H1 (cell line): ENCODE measurements around the gene ARRB1. TPM values are rescaled to one million over a fixed set of nuclear protein-coding genes. Genes with fewer than 3 reads are reported as not detected.

ENCODE experiments used
- CTCF ChIA-PET: fragments of 300-600 bp; sonication (Branson Sonifier 250); formaldehyde crosslinking; loops from one replicate; lab custom pipeline; 2021; ENCODE audit not compliant: partially characterized antibody; lab: Charles Lee
- POLR2A ChIA-PET: fragments of 300-600 bp; sonication (Branson Sonifier 250); formaldehyde crosslinking; loops from one replicate; lab custom pipeline; 2021; ENCODE audit warnings: inconsistent platforms; ENCODE audit not compliant: partially characterized antibody; lab: Charles Lee
- DNase-seq, 2 experiments: peaks; one replicate each; pipeline versions ENCODE4 v3.0.0 to v3.0.0-alpha.2; 2010 to 2022; ENCODE audit warnings: low spot score in 2 of 2, low read depth in 1 of 2, mixed read lengths in 1 of 2
- FAIRE-seq: peaks from 2 replicates; lab custom pipeline; 2011; peaks lifted over from hg19 to GRCh38; lab: Jason Lieb, UNC
- H2AFZ ChIP-seq: 2 replicates; pipeline ENCODE4 v1.8.1; 2012; ENCODE audit warnings: low read length, inconsistent platforms
- H2AK5ac ChIP-seq: 2 replicates; pipeline ENCODE4 v1.6.1; 2013; ENCODE audit warnings: low read depth, low read length
- H2BK120ac ChIP-seq: replicated peaks from 2 replicates; pipeline ENCODE3; 2013; ENCODE audit warnings: low read depth, low read length, inconsistent platforms
- H2BK12ac ChIP-seq: 2 replicates; pipeline ENCODE4 v1.6.1; 2013; ENCODE audit warnings: low read depth, low read length
- H2BK15ac ChIP-seq: 2 replicates; pipeline ENCODE4 v1.6.1; 2013; ENCODE audit warnings: low read length
- H2BK20ac ChIP-seq: 2 replicates; pipeline ENCODE4 v1.6.1; 2013; ENCODE audit warnings: low read length
- H2BK5ac ChIP-seq: 2 replicates; pipeline ENCODE4 v1.6.1; 2013; ENCODE audit warnings: low read depth, low read length
- H3K14ac ChIP-seq: 2 replicates; pipeline ENCODE4 v1.6.1; 2013; ENCODE audit warnings: inconsistent platforms; ENCODE audit not compliant: insufficient read length
- H3K18ac ChIP-seq: 2 replicates; pipeline ENCODE4 v1.6.1; 2013; ENCODE audit warnings: low read length; ENCODE audit errors: extremely low read depth
- H3K23ac ChIP-seq: 2 replicates; pipeline ENCODE4 v1.6.1; 2013; ENCODE audit warnings: inconsistent platforms; ENCODE audit not compliant: insufficient read length
- H3K23me2 ChIP-seq: 2 replicates; pipeline ENCODE4 v1.6.1; 2013; ENCODE audit warnings: low read depth, low read length
- H3K27ac ChIP-seq: 2 replicates; pipeline ENCODE4 v1.6.1; 2011; ENCODE audit warnings: low read depth, low read length, inconsistent platforms
- H3K27me3 ChIP-seq, 4 experiments: replicated peaks in 1 of 4; 1 replicate in 1 of 4; 2 replicates in 3 of 4; pipeline versions ENCODE4 v1.6.1 to v1.8.1; 2011 to 2013; ENCODE audit warnings: low read length in 3 of 4, mild to moderate bottlenecking in 3 of 4, inconsistent platforms in 2 of 4, mixed read lengths in 2 of 4, moderate library complexity in 1 of 4; ENCODE audit not compliant: control insufficient read depth in 3 of 4, insufficient read depth in 3 of 4; ENCODE audit errors: extremely low read depth in 1 of 4
- H3K36me3 ChIP-seq, 4 experiments: 2 replicates each; pipeline versions ENCODE4 v1.6.1 to v1.8.1; 2011 to 2013; ENCODE audit warnings: mild to moderate bottlenecking in 4 of 4, low read length in 3 of 4, moderate library complexity in 2 of 4, control low read depth in 1 of 4, inconsistent platforms in 1 of 4; ENCODE audit not compliant: insufficient read depth in 4 of 4, control insufficient read depth in 2 of 4
- H3K4ac ChIP-seq: replicated peaks from 2 replicates; pipeline ENCODE3; 2013; ENCODE audit warnings: low read length, low read depth, mixed read lengths, inconsistent platforms; ENCODE audit not compliant: insufficient read length
- H3K4me1 ChIP-seq, 4 experiments: replicated peaks in 1 of 4; 1 replicate in 1 of 4; 2 replicates in 3 of 4; pipeline versions ENCODE4 v1.6.1 to v1.8.1; 2011 to 2013; ENCODE audit warnings: low read length in 3 of 4, inconsistent platforms in 2 of 4, mixed read lengths in 1 of 4; ENCODE audit not compliant: insufficient read depth in 4 of 4, control insufficient read depth in 3 of 4
- H3K4me2 ChIP-seq, 2 experiments: 2 replicates each; pipeline versions ENCODE4 v1.6.1 to v1.8.1; 2011 to 2013; ENCODE audit warnings: low read depth in 2 of 2, low read length in 2 of 2, control low read depth in 1 of 2, inconsistent platforms in 1 of 2, mild to moderate bottlenecking in 1 of 2; ENCODE audit not compliant: insufficient read depth in 1 of 2
- H3K4me3 ChIP-seq, 4 experiments: fragments of 200-600, 300-600 bp in 1 of 4; sonication (generic), shearing (Covaris generic), sonication (Bioruptor Twin) in 1 of 4; 2 replicates each; pipeline versions ENCODE4 v1.5.1 to v1.8.1; 2011 to 2016; ENCODE audit warnings: low read length in 4 of 4, low read depth in 3 of 4, control low read depth in 2 of 4, inconsistent platforms in 2 of 4, mild to moderate bottlenecking in 2 of 4, mixed read lengths in 1 of 4, moderate library complexity in 1 of 4; ENCODE audit not compliant: insufficient read depth in 2 of 4; ENCODE audit errors: extremely low read depth in 1 of 4
- H3K56ac ChIP-seq: replicated peaks from 2 replicates; pipeline ENCODE3; 2013; ENCODE audit warnings: low read depth, mild to moderate bottlenecking, mixed read lengths, low read length, inconsistent platforms; ENCODE audit not compliant: insufficient read length
- H3K79me1 ChIP-seq: 2 replicates; pipeline ENCODE4 v1.6.1; 2013; ENCODE audit warnings: low read depth, low read length, control low read depth
- H3K79me2 ChIP-seq, 2 experiments: 2 replicates each; pipeline versions ENCODE4 v1.6.1 to v1.8.1; 2012 to 2013; ENCODE audit warnings: low read length in 2 of 2, mild to moderate bottlenecking in 2 of 2, inconsistent platforms in 1 of 2; ENCODE audit not compliant: insufficient read depth in 2 of 2, control insufficient read depth in 1 of 2
- H3K9ac ChIP-seq, 4 experiments: replicated peaks in 1 of 4; 1 replicate in 1 of 4; 2 replicates in 3 of 4; pipeline versions ENCODE4 v1.6.1 to v1.8.1; 2011 to 2013; ENCODE audit warnings: low read depth in 3 of 4, low read length in 3 of 4, control low read depth in 2 of 4, mild to moderate bottlenecking in 2 of 4, moderate library complexity in 2 of 4, inconsistent platforms in 1 of 4; ENCODE audit errors: extremely low read depth in 1 of 4
- H3K9me3 ChIP-seq, 2 experiments: 2 replicates each; pipeline versions ENCODE4 v1.6.1 to v1.8.1; 2012 to 2013; ENCODE audit warnings: mild to moderate bottlenecking in 2 of 2, moderate library complexity in 2 of 2, control low read depth in 1 of 2, inconsistent platforms in 1 of 2, low read depth in 1 of 2, low read length in 1 of 2, mixed read lengths in 1 of 2; ENCODE audit not compliant: insufficient read depth in 2 of 2
- H4K20me1 ChIP-seq, 2 experiments: replicated peaks in 1 of 2; 2 replicates each; pipeline versions ENCODE3 to v1.8.1; 2011 to 2013; ENCODE audit warnings: inconsistent platforms in 2 of 2, low read length in 2 of 2, mild to moderate bottlenecking in 1 of 2; ENCODE audit not compliant: insufficient read depth in 2 of 2, control insufficient read depth in 1 of 2
- H4K5ac ChIP-seq: 2 replicates; pipeline ENCODE4 v1.6.1; 2013; ENCODE audit warnings: low read length, low read depth, mixed read lengths, inconsistent platforms; ENCODE audit not compliant: insufficient read length
- H4K8ac ChIP-seq: 2 replicates; pipeline ENCODE4 v1.8.0; 2013; ENCODE audit warnings: mild to moderate bottlenecking, moderate library complexity, low read length, inconsistent platforms; ENCODE audit not compliant: insufficient read depth; ENCODE audit errors: extremely low read depth
- H4K91ac ChIP-seq: replicated peaks from 2 replicates; pipeline ENCODE3; 2013; ENCODE audit warnings: low read length, mixed read lengths, inconsistent platforms; ENCODE audit not compliant: insufficient read length
- CEBPB ChIP-seq: IDR thresholded peaks from 2 replicates; pipeline ENCODE4 v1.6.1; 2012; ENCODE audit warnings: low read depth, low read length
- CREB1 ChIP-seq: IDR thresholded peaks from 2 replicates; pipeline ENCODE4 v1.6.1; 2012; ENCODE audit warnings: inconsistent platforms
- EZH2 ChIP-seq: fragments of 200-600 bp; sonication (generic); IDR thresholded peaks from 2 replicates; pipeline ENCODE4 v1.7.1; 2012; ENCODE audit warnings: low read depth, mild to moderate bottlenecking, moderate library complexity, low read length, inconsistent platforms; ENCODE audit not compliant: severe bottlenecking
- HDAC2 ChIP-seq, 2 experiments: fragments of 300-600 bp in 1 of 2; sonication (generic) in 1 of 2; IDR thresholded peaks; 2 replicates each; pipeline ENCODE4 v1.6.1; 2011 to 2012; ENCODE audit warnings: low read depth in 2 of 2, low read length in 2 of 2, mild to moderate bottlenecking in 2 of 2, moderate library complexity in 2 of 2, borderline replicate concordance in 1 of 2, inconsistent platforms in 1 of 2
- JUN ChIP-seq: IDR thresholded peaks from 2 replicates; pipeline ENCODE4 v1.6.1; 2011; ENCODE audit warnings: low read depth, mild to moderate bottlenecking, improper control_type of control experiment, low read length
- POLR2AphosphoS5 ChIP-seq: IDR thresholded peaks from 2 replicates; pipeline ENCODE4 v1.6.1; 2011; ENCODE audit warnings: low read depth, low read length
- RNF2 ChIP-seq: fragments of 200-900, 300-1000 bp; sonication (generic); IDR thresholded peaks from 2 replicates; pipeline ENCODE4 v1.7.1; 2016; ENCODE audit warnings: borderline replicate concordance, low read depth, mild to moderate bottlenecking, antibody characterized with exemption, low read length; ENCODE audit not compliant: poor library complexity, severe bottlenecking; ENCODE audit errors: missing control alignments
- SIN3A ChIP-seq, 2 experiments: IDR thresholded peaks in 1 of 2; conservative IDR thresholded peaks in 1 of 2; 2 replicates each; pipeline ENCODE4 v1.6.1; 2011 to 2012; ENCODE audit warnings: low read length in 2 of 2, improper control_type of control experiment in 1 of 2, low read depth in 1 of 2, mild to moderate bottlenecking in 1 of 2
- SP1 ChIP-seq: IDR thresholded peaks from 2 replicates; pipeline ENCODE4 v1.6.1; 2011; ENCODE audit warnings: low read depth, low read length
- TEAD4 ChIP-seq: IDR thresholded peaks from 2 replicates; pipeline ENCODE4 v1.6.1; 2012; ENCODE audit warnings: low read depth, low read length, inconsistent platforms, mixed read lengths
- WGBS, 2 experiments: shearing (Covaris generic) in 1 of 2; methylation state at CpG; one replicate each; pipeline versions ENCODE4 v1.1.6 to v1.1.7; 2013 to 2015; ENCODE audit warnings: low lambda C conversion rate in 2 of 2, mixed read lengths in 2 of 2, inconsistent platforms in 1 of 2, low coverage in 1 of 2, missing lambda C conversion rate in 1 of 2; ENCODE audit not compliant: insufficient replicate concordance in 2 of 2, insufficient coverage in 1 of 2, insufficient read length in 1 of 2; ENCODE audit errors: extremely low coverage in 1 of 2, missing lambda C conversion rate in 1 of 2; 5-methylcytosine and 5-hydroxymethylcytosine counted together
- polyA plus RNA-seq, 7 experiments: library from polyadenylated mRNA; depleted of rRNA in 3 of 7; stranded (reverse) in 5 of 7; unstranded in 2 of 7; fragments of >200 nt in 5 of 7; fragments of 200-250 nt in 2 of 7; gene quantifications; 1 replicate in 5 of 7; 2 replicates in 1 of 7; 4 replicates in 1 of 7; pipeline versions ENCODE4 v1.2.1 to v1.2.3, GENCODE V29; 2011 to 2013; ENCODE audit warnings: missing spikeins in 2 of 7, mixed read lengths in 2 of 7
- total RNA-seq: library from RNA; stranded (reverse); fragmentation: NEBNext Ultra II Directional; extraction: Animal tissue kit (Norgen Biotek cat#: 25700); gene quantifications from 2 replicates; pipeline ENCODE4 v1.2.1, GENCODE V29; 2021
- TF ChIP-seq, protein P1 (sequence below): IDR thresholded peaks from 2 replicates; pipeline ENCODE4 v1.6.1; 2012; ENCODE audit warnings: low read length, inconsistent platforms

ARRB1 gene
- total and polyA plus RNA-seq, 2 of the 8 experiments (the other 6 are each of a cell fraction or from before 2014, with no cell fraction given), result 9.4 to 31.8 TPM

- DNase-seq, result peak in 1 of 2 experiments; percentile 72
- no peaks in the 10 kb centered on the region; the same call in 1 of the 2 replicates for H3K23me2 ChIP-seq
- H3K23ac ChIP-seq, result no peak overlapping the region
- H2AK5ac ChIP-seq, result no peak overlapping the region
- H3K4me3 ChIP-seq, result no peak overlapping the region
- H4K8ac ChIP-seq, result no peak overlapping the region
- no peak overlapping the region for H3K4ac ChIP-seq
- no peak overlapping the region for H3K56ac ChIP-seq
- H3K9me3 ChIP-seq, result no peaks in the 10 kb centered on the region
- no peaks in the 10 kb centered on the region for H4K20me1 ChIP-seq
- no peak overlapping the region for H2AFZ ChIP-seq
- ChIA-PET POLR2A (no interaction called here), CTCF (interaction anchor here (21.3 to 45.7 kb wide), 3 partner anchors 9 to 88 kb away, joined by 726 to 952 read pairs (median 726); partner anchors contain the start of genes SLCO2B1 and TPBGL)
- H3K14ac ChIP-seq, result no peak overlapping the region
- no peak overlapping the region for H3K18ac ChIP-seq
- no peak overlapping the region for H2BK20ac ChIP-seq
- H3K27ac ChIP-seq, result no peak overlapping the region
- H3K4me2 ChIP-seq, result no peak overlapping the region
- H3K27me3 ChIP-seq, result no peaks in the 10 kb centered on the region
- no peak overlapping the region for H2BK120ac ChIP-seq
- H2BK5ac ChIP-seq, result no peak overlapping the region
- no peaks in the 10 kb centered on the region for H3K36me3 ChIP-seq
- 46% methylated on average over 3 of the region's 3 CpGs; no CpG with 5 or more reads in 1 of the 2 experiments for WGBS, 2 experiments
- H4K91ac ChIP-seq, result no peak overlapping the region
- no peak overlapping the region for H2BK12ac ChIP-seq
- no peak overlapping the region for H3K9ac ChIP-seq
- peak; percentile 91 for FAIRE-seq
- peaks cover 0 to 7% (median 4%) of the 10 kb centered on the region in 4 experiments; a peak in 4 of 7 replicates for H3K4me1 ChIP-seq
- no peaks in the 10 kb centered on the region for H3K79me1 ChIP-seq
- H3K79me2 ChIP-seq, result no peaks in the 10 kb centered on the region
- no peak overlapping the region for H4K5ac ChIP-seq
- no peak overlapping the region for H2BK15ac ChIP-seq
- no peak for TF ChIP-seq JUN
- 0 out of 4 replicates have a peak, but pooled peaks have one; percentile 20 to 59 for TF ChIP-seq HDAC2 (IDR thresholded peaks at IDR 0.05; ENCODE audit: borderline replicate concordance in 1 of 2, low read depth in 2 of 2, low read length in 2 of 2)
- TF ChIP-seq CEBPB, result peak; percentile 90
- 0 out of 2 replicates have a peak, but pooled peaks have one; percentile 38 for TF ChIP-seq CREB1
- peak; percentile 95 for TF ChIP-seq SIN3A (conservative IDR thresholded peaks at IDR 0.05 in 1 of 2, IDR thresholded peaks at IDR 0.05 in 1 of 2; ENCODE audit: low read depth in 1 of 2, low read length in 2 of 2)
- TF ChIP-seq TEAD4, result peak; percentile 99
- TF ChIP-seq SP1, result peak; percentile 43; the same call in 1 of the 2 replicates
- TF ChIP-seq EZH2, result no peak
- TF ChIP-seq POLR2AphosphoS5, result no peak
- no peak for TF ChIP-seq RNF2
- TF ChIP-seq, protein P1, sequence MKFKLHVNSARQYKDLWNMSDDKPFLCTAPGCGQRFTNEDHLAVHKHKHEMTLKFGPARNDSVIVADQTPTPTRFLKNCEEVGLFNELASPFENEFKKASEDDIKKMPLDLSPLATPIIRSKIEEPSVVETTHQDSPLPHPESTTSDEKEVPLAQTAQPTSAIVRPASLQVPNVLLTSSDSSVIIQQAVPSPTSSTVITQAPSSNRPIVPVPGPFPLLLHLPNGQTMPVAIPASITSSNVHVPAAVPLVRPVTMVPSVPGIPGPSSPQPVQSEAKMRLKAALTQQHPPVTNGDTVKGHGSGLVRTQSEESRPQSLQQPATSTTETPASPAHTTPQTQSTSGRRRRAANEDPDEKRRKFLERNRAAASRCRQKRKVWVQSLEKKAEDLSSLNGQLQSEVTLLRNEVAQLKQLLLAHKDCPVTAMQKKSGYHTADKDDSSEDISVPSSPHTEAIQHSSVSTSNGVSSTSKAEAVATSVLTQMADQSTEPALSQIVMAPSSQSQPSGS, result peak; percentile 80; the same call in 1 of the 2 replicates
These were observed 117.7 kb downstream of the ARRB1 start for GRCh38 chr11:75233754-75234172.
